Measurements from ENCODE around the gene METTL24.

- no peak for TF ChIP-seq CTCF (IDR thresholded peaks at IDR 0.05)
- no peak for TF ChIP-seq POLR2A (IDR thresholded peaks at IDR 0.05; ENCODE audit: low read depth)
Observed at GRCh38 chr6:110317646-110318045, 40.5 kb downstream of the METTL24 start.

All from esophagus muscularis mucosa (tissue), 3 donors.